GM10266 (cell line): ENCODE data around the gene STIM2.

Experiments
- DNase-seq: peaks from one replicate; pipeline ENCODE4 v3.0.0; 2012; ENCODE audit errors: extremely low spot score
- CTCF ChIP-seq: IDR thresholded peaks from 2 replicates; pipeline ENCODE4 v1.5.1; 2012; ENCODE audit warnings: mild to moderate bottlenecking, low read depth; ENCODE audit not compliant: control insufficient read depth, insufficient read depth; ENCODE audit errors: missing control alignments

Gene STIM2

GRCh38 chr4:26837993-26838842 is 22.4 kb upstream of the STIM2 start:
- no peak for DNase-seq
- no peak for TF ChIP-seq CTCF

- TF ChIP-seq CTCF = no peak
- DNase-seq = no peak
Observed at GRCh38 chr4:26839016-26839415, 21.6 kb upstream of the STIM2 start.

GRCh38 chr4:26839534-26839951 is 21.1 kb upstream of the STIM2 start:
- TF ChIP-seq CTCF = no peak
- DNase-seq = no peak

GRCh38 chr4:26840786-26841185 is 19.9 kb upstream of the STIM2 start:
- DNase-seq = no peak
- no peak for TF ChIP-seq CTCF

GRCh38 chr4:26842911-26843310 is 17.7 kb upstream of the STIM2 start:
- DNase-seq = no peak
- no peak for TF ChIP-seq CTCF

- TF ChIP-seq CTCF = no peak
- DNase-seq = no peak
Observed at GRCh38 chr4:26850528-26850927, 10.1 kb upstream of the STIM2 start.

- no peak for DNase-seq
- no peak for TF ChIP-seq CTCF
Observed at GRCh38 chr4:26851129-26851528, 9.5 kb upstream of the STIM2 start.
